ENCODE results near the gene CCDC91.
"Not testable (repeated sequence)": the region's sequence is repeated elsewhere in the genome, so short reads cannot be mapped to it uniquely, and the experiment has no call there.

CCDC91 gene

GRCh38 chr12:28456934-28457710 is 266.9 kb downstream of the CCDC91 start:
- no peak for DNase-seq (ENCODE audit: low read depth, low spot score)

- no peak for DNase-seq (ENCODE audit: low read depth, low spot score)
Measured at GRCh38 chr12:28457785-28458184, 267.5 kb downstream of the CCDC91 start.

- DNase-seq (ENCODE audit: low read depth, low spot score) = no peak
Measured at GRCh38 chr12:28459481-28459880, 269.2 kb downstream of the CCDC91 start.

GRCh38 chr12:28460420-28461130 is 270.3 kb downstream of the CCDC91 start:
- DNase-seq (ENCODE audit: low read depth, low spot score) = no peak

GRCh38 chr12:28463396-28463795 is 273.1 kb downstream of the CCDC91 start:
- DNase-seq (ENCODE audit: low read depth, low spot score) = no peak

GRCh38 chr12:28471762-28472161 is 281.5 kb downstream of the CCDC91 start:
- not testable (repeated sequence) for DNase-seq (ENCODE audit: low read depth, low spot score)

- not testable (repeated sequence) for DNase-seq (ENCODE audit: low read depth, low spot score)
Measured at GRCh38 chr12:28476206-28476605, 285.9 kb downstream of the CCDC91 start.

GRCh38 chr12:28479097-28479496 is 288.8 kb downstream of the CCDC91 start:
- not testable (repeated sequence) for DNase-seq (ENCODE audit: low read depth, low spot score)

- DNase-seq (ENCODE audit: low read depth, low spot score) = no peak
Measured at GRCh38 chr12:28479683-28480082, 289.4 kb downstream of the CCDC91 start.

- no peak for DNase-seq (ENCODE audit: low read depth, low spot score)
Measured at GRCh38 chr12:28484156-28484555, 293.9 kb downstream of the CCDC91 start.

GRCh38 chr12:28486521-28486920 is 296.3 kb downstream of the CCDC91 start:
- DNase-seq (ENCODE audit: low read depth, low spot score) = no peak

- DNase-seq (ENCODE audit: low read depth, low spot score) = no peak
Measured at GRCh38 chr12:28489246-28489645, 299.0 kb downstream of the CCDC91 start.

GRCh38 chr12:28497889-28498411 is 307.7 kb downstream of the CCDC91 start:
- no peak for DNase-seq (ENCODE audit: low read depth, low spot score)

- DNase-seq (ENCODE audit: low read depth, low spot score) = no peak
Measured at GRCh38 chr12:28498850-28499249, 308.6 kb downstream of the CCDC91 start.

GRCh38 chr12:28500373-28501024 is 310.2 kb downstream of the CCDC91 start:
- DNase-seq (ENCODE audit: low read depth, low spot score) = no peak

GRCh38 chr12:28506271-28506670 is 316.0 kb downstream of the CCDC91 start:
- no peak for DNase-seq (ENCODE audit: low read depth, low spot score)

- DNase-seq (ENCODE audit: low read depth, low spot score) = no peak
Measured at GRCh38 chr12:28507033-28507432, 316.8 kb downstream of the CCDC91 start.

GRCh38 chr12:28507867-28508266 is 317.6 kb downstream of the CCDC91 start:
- no peak for DNase-seq (ENCODE audit: low read depth, low spot score)

GRCh38 chr12:28512406-28512805 is 322.1 kb downstream of the CCDC91 start:
- no peak for DNase-seq (ENCODE audit: low read depth, low spot score)

- no peak for DNase-seq (ENCODE audit: low read depth, low spot score)
Measured at GRCh38 chr12:28512876-28513275, 322.6 kb downstream of the CCDC91 start.

- DNase-seq (ENCODE audit: low read depth, low spot score) = no peak
Measured at GRCh38 chr12:28513983-28514382, 323.7 kb downstream of the CCDC91 start.

GRCh38 chr12:28517101-28517500 is 326.8 kb downstream of the CCDC91 start:
- DNase-seq (ENCODE audit: low read depth, low spot score) = no peak

All from brain pericyte (primary cell).